Measurements from ENCODE around the gene OR4E1.
"Not testable (repeated sequence)": the region's sequence is repeated elsewhere in the genome, so short reads cannot be mapped to it uniquely, and the experiment has no call there.

OR4E1 gene

GRCh38 chr14:21673718-21674117 lies at the start of gene OR4E1:
Gene OR4E1, minus strand, starts transcription at chr14:21673818. Its CDS starts 2,883 bp downstream, at chr14:21670935.
- no peak for DNase-seq (ENCODE audit: low spot score)

GRCh38 chr14:21721504-21721903 lies 47.9 kb upstream of the OR4E1 start:
- DNase-seq (ENCODE audit: low spot score): no peak

- no peak for DNase-seq (ENCODE audit: low spot score)
Observed at GRCh38 chr14:21719841-21720240, 46.2 kb upstream of the OR4E1 start.

GRCh38 chr14:21714318-21714929 lies 40.8 kb upstream of the OR4E1 start:
- no peak for DNase-seq (ENCODE audit: low spot score)

- DNase-seq (ENCODE audit: low spot score): no peak
Observed at GRCh38 chr14:21712036-21712435, 38.4 kb upstream of the OR4E1 start.

- peak; percentile 19 for DNase-seq (ENCODE audit: low spot score)
Observed at GRCh38 chr14:21711360-21711961, 37.8 kb upstream of the OR4E1 start.

GRCh38 chr14:21704338-21704737 lies 30.7 kb upstream of the OR4E1 start:
- no peak for DNase-seq (ENCODE audit: low spot score)

GRCh38 chr14:21703357-21704326 lies 30.0 kb upstream of the OR4E1 start:
- DNase-seq (ENCODE audit: low spot score): no peak

GRCh38 chr14:21702316-21702715 lies 28.7 kb upstream of the OR4E1 start:
- no peak for DNase-seq (ENCODE audit: low spot score)

- no peak for DNase-seq (ENCODE audit: low spot score)
Observed at GRCh38 chr14:21699551-21699950, 25.9 kb upstream of the OR4E1 start.

- not testable (repeated sequence) for DNase-seq (ENCODE audit: low spot score)
Observed at GRCh38 chr14:21698538-21698937, 24.9 kb upstream of the OR4E1 start.

GRCh38 chr14:21697662-21698061 lies 24.0 kb upstream of the OR4E1 start:
- DNase-seq (ENCODE audit: low spot score): not testable (repeated sequence)

- no peak for DNase-seq (ENCODE audit: low spot score)
Observed at GRCh38 chr14:21694425-21694824, 20.8 kb upstream of the OR4E1 start.

GRCh38 chr14:21686468-21686867 lies 12.8 kb upstream of the OR4E1 start:
- no peak for DNase-seq (ENCODE audit: low spot score)

- DNase-seq (ENCODE audit: low spot score): no peak
Observed at GRCh38 chr14:21680072-21680471, 6.5 kb upstream of the OR4E1 start.

- DNase-seq (ENCODE audit: low spot score): no peak
Observed at GRCh38 chr14:21675566-21675965, 1.9 kb upstream of the OR4E1 start.

- no peak for DNase-seq (ENCODE audit: low spot score)
Observed at GRCh38 chr14:21672116-21672515, 1.5 kb downstream of the OR4E1 start.

- no peak for DNase-seq (ENCODE audit: low spot score)
Observed at GRCh38 chr14:21671371-21671770, 2.2 kb downstream of the OR4E1 start.

GRCh38 chr14:21669284-21669683 lies 4.3 kb downstream of the OR4E1 start:
- DNase-seq (ENCODE audit: low spot score): no peak

- DNase-seq (ENCODE audit: low spot score): no peak
Observed at GRCh38 chr14:21668377-21668776, 5.2 kb downstream of the OR4E1 start.

- no peak for DNase-seq (ENCODE audit: low spot score)
Observed at GRCh38 chr14:21656980-21657379, 16.6 kb downstream of the OR4E1 start.

GRCh38 chr14:21654215-21654614 lies 19.4 kb downstream of the OR4E1 start:
- no peak for DNase-seq (ENCODE audit: low spot score)

- no peak for DNase-seq (ENCODE audit: low spot score)
Observed at GRCh38 chr14:21653331-21653885, 20.2 kb downstream of the OR4E1 start, which contains the start of gene OR4E2. Gene OR4E2, plus strand, starts transcription at chr14:21653835. Its CDS starts 11,248 bp downstream, at chr14:21665083.

Measured in globus pallidus (tissue), 1 donor.